T-helper 2 cell (primary cell): ENCODE data around the gene HNRNPR.
A peak's percentile ranks its signal among the peaks of the same experiment; 100 is the strongest.

Experiments used
- DNase-seq, 5 experiments: peaks; one replicate each; pipeline versions ENCODE4 v3.0.0 to v3.0.0-alpha.2; 2012 to 2022

HNRNPR gene

DNA sequence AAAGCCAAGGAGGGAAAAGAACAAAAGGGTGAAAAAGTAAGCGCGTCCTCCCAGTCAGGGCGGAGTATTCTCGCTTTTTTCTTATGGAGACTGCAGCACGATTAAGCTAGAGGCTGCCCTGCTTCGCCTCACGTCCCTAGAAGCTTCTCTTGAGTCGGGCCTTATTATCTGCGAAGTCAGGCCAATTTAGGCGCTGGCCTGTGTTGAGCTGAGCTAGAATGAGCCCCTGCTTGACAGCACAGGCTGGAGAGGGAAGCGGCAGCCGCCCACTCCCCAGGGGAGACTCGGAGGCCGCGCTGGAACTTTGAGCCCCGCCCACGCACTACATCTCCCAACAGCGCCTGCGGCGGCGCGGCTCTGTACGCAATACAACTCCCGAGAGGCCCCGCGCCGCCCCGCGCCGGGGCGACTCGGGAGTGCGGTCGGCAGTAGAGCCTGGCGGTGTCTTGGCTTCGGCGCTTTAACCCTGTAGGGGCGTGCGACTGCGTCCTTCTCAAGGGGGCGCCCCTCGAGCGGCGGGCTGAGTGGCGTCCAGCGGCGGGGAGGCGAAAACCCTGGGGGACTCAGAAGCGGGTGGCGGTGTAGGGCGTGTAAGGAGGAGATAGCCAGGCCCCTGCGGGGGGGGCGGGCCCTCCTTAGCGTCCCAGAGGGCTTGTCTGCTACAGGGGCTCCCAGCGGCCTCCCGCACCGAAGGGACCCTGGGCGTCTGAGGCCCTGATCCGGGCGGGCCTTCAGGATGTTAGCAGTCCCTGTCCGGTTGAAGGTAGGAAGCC lies 24.7 kb upstream of the HNRNPR start:
- peak; percentile 74 to 92 (median 79) for DNase-seq

DNA sequence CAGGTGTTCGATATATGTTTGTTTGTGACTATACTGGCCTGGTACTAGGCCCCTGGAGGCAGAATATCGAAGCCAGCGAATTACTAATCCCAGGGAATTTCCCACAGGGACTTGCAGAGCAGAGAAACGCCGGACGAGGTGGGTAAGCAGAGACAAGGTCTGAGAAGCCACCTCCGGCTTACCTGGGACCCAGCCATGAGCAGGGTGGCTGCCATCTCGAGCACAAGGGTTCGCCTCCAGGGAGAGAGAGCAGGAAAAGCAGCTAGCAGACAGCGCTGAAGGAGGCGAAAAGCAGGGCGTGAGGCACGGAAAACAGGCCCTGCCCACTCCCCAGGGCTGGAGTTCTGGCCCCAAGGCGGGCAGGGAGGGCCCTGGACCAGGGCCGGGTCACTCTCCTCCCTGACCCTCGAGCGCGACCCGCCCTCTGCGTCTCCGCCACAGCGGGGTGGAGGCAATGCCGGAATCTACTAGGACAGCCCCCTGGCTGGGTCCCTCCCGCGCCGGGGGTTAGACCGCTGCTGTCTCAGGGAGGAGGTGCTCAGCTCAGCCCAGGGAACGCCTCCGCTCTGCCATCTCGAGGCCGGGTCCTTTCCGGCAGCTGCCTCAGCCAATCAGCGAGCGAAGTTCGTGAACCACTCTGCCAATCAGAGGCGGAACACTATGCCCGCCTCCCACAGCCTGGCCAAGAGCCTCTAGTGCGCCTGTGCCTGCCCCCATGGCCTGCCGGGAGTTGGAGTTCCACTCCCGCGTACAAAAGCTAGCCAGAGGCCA lies 23.9 kb upstream of the HNRNPR start:
- peak; percentile 92 to 99 (median 96) for DNase-seq

DNA sequence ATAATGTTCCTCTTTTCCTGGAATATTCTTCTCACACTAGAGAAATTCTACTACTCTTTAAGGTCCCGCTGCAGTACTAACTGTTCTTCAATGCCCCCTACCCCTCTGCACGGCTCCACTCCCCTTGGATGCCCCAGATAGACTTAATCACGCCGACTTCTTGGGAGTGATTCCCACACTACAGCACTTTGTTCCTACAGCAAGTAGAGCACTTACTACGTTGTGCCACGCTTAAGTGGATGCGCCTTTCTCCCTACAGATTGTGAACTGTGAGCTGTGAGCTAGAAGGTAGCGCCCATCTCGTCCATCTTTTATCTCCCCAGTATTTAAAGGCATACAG lies 23.3 kb upstream of the HNRNPR start:
- DNase-seq, result peak in 1 of 5 experiments; percentile 46

DNA sequence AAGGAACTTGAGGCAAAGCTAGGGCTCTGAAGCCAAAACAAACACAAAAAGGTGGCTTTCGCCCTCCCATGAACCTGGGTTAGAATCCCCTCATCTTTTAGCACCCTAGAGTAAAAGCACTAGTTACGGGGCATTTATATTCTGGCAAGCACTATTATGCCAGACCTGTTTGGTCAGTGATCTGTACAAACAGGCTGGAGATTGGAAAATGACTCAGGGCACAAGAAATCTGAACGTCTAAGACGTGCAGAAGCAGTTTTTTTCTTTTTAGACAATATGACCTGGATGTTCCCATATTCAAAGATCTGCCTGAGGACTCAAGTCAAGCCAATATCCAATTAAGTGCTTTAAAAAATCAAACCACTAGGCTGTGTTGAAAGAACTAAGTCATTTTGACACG lies 22.5 kb upstream of the HNRNPR start:
- no peak for DNase-seq

DNA sequence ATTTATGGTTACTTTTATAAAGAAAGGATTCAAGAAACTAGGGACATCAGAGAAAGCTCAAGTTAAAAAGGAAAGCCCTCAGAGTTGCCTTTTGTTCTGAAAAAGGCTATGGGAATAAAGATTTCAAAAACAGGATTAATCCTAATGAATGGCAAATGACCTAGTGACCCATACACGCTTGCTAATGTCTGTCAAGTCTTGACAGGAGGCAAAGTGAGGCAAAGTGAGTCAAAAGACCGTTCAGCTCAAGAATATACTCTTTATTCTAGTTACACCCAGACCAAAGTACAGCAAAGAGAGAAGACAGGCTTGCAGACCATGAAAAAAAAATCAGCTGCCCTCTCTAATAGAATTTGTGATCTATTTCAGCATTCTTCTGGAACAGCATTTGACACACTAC lies 22.1 kb upstream of the HNRNPR start:
- no peak for DNase-seq

DNA sequence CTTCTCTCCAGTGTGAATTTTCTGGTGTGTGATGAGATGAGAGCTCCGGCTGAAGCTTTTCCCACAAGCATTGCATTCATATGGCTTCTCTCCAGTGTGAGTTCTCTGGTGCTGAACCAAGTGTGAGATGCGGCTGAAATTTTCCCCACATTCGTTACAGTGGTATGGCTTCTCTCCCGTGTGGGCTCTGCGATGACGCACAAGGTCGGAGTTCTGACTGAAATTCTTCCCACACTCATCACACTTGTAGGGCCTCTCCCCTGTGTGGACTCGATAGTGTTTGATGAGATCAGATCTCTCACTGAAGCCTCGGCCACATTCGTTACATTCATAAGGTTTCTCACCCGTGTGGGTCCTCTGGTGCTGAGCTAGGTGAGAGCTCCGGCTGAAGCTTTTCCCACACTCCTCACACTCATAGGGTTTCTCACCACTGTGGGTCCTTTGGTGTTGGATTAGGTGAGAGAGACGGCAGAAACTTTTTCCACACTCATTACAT lies 18.2 kb upstream of the HNRNPR start:
- DNase-seq, result peak in 1 of 5 experiments; percentile 14

DNA sequence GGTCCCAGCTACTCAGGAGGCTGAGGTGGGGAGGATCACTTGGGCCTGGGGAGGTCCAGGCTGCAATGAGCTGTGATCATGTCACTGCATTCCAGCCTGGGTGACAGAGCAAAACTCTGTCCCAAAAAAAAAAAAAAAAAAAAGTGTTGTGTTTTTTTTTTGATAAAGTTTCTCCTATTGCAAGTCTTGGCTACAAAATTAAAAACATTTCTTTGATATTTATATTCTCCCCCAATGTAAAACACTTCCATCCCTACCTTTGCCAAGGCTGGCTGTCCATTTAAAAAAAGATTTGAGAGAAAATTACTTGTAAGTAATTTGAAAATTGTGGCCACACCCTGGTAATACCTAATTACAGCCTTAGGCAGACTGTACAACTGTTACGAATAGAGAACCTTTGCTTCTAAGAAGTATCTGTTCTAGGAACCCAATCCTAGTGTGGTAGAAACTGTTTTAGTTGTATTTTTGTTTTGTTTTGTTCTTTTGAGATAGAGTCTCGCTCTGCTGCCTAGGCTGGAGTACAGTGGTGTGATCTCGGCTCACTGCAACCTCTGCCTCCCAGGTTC lies 14.3 kb upstream of the HNRNPR start:
- DNase-seq, result no peak

DNA sequence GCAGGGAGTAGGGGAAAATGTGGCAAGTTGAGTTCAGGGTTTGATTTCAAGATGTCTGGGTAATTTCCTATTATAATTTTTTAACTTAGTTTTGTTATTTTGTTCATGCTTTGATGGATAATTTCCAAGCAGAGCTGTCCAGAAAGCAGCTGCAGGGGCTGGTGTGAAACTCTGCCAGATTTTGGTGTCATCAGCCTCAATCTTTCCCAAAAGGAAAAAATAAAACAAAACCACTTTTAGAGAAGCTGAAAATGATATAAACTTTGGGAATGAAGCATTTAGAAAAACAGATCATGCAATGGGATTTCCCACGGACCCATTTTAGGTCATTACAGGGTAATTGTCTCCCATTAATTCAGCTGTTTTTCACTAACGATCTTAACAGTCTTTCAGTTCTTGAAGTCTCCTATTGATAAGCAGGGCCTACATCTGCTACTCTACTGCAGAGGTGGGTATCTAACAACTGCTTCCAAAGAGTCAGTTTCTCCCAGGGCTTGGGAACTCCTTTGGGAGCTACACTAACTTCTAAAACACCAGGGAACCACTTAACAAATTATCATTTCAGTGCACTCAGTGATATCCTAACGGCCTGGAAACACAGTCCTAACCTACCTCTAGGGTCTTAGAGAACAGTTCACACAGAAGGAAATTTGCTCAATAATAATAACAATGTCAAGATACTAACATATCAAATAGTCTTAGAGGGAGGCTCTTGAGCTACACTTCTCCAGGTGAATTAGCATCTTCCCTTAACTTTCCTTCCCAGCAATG lies 13.2 kb upstream of the HNRNPR start:
- no peak for DNase-seq

DNA sequence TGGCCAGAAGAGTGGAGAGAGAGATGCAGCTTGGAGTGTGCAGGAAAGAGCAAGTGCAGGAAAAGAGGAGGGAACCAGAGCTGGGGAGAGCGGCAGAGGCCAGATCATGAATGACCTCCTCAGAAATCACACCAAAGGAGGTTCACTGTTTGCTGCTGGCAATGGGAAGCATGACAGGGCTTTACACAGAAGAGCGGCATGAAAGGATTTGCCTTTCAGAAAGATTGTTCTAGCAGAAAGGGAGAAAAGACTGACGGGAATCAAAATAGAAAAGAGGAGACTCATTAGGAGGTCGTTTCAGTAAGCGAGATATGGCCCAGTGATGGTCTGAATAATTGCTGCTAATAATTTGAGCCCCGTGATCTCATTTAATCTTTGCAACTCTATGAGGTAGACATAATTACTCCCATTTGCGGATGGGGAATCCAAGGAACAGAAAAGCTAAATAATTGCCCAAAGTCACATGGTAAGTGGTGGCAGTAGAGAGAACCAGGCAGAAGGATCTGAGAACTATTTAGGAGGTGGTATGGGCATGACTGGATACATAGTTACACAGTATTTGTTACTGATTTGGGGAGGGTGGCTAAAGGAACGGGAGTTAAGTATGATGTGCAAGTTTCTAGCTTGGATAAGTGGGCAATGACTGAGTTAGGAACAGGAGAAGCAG lies 12.5 kb upstream of the HNRNPR start:
- DNase-seq, result no peak

DNA sequence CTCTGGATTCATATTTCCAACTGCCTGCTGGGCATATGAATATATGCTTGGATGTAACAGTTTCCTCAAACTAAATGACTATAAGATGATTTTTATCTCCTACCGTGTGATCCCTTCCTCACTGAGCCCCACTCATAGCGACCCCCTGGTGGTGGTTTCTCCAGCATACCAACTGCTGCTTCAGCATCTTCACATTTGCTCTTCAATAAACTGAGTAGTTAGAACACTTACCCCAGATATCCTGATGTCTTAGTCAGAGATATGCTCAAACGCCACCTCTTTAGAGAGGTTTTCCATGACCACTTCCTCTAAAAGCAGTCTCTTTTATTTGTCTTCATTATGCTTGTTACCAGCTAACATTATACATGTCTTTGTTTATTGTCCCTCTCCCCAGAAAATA lies 10.2 kb upstream of the HNRNPR start:
- peak in 1 of 5 experiments; percentile 15 for DNase-seq

DNA sequence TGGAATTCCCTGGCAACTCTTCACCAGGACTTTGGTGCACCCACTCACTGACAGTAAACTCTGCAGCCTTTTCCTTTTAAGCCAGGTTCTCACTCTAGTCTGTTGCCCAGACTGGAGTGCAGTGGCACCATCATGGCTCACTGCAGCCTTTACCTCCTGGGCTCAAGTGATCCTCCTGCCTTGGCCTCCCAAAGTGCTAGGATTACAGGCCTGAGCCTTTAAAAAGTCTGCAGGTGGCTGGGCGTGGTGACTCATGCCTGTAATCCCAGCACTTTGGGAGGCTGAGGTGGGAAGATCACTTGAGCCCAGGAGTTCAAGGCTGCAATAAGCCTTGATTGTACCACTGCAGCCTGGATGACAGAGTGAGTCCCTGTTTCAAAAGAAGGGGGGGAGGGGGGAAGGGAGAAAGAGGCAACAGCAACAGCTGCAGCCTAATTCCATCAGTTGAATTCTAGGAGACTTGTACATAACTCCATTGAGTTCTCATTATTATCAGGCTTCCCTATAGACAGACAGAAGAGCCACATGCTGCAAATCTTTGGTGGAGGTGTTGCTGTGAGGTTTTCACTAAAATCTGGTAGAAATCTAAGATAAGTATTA lies 8.1 kb upstream of the HNRNPR start:
- DNase-seq, result no peak

DNA sequence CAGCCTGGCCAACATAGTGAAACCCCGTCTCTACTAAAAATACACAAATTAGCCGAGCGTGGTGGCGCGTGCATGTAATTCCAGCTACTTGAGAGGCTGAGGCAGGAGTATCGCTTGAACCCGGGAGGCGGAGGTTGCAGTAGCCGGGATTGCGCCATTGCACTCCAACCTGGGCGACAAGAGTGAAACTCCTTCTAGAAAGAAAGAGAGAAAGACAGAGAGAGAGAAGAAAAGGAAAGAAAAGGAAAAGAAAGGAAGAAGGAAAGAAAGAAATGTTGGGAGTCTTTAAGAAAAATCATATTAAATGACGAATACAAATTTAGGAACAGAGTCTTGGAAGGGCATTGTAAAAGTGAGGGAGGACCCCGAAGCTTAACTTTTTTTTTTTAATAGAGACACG lies 1.8 kb upstream of the HNRNPR start:
- DNase-seq, result no peak

DNA sequence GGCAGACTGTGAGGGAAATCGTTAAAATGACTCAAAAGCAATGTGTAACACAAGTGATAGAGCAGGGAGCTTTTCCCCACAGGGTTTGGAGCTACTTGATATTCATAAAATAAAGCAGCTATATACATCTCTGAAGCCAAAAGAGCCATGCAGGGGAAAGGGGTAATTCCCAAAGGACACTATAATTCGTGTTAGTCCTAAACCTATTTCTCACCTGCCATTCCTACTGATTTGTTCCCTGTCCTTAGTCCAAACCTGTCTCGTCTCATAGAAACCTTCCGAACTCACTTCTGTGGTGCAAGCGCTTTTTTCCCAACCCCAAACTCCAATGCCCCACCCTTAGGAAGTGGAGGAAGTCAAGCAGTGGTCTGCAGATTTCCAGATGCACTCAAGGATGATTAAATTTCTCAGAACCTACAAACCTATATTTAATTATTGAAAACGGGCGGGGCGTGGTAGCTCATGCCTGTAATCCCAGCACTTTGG lies 946 bp upstream of the HNRNPR start:
- DNase-seq, result no peak

DNA sequence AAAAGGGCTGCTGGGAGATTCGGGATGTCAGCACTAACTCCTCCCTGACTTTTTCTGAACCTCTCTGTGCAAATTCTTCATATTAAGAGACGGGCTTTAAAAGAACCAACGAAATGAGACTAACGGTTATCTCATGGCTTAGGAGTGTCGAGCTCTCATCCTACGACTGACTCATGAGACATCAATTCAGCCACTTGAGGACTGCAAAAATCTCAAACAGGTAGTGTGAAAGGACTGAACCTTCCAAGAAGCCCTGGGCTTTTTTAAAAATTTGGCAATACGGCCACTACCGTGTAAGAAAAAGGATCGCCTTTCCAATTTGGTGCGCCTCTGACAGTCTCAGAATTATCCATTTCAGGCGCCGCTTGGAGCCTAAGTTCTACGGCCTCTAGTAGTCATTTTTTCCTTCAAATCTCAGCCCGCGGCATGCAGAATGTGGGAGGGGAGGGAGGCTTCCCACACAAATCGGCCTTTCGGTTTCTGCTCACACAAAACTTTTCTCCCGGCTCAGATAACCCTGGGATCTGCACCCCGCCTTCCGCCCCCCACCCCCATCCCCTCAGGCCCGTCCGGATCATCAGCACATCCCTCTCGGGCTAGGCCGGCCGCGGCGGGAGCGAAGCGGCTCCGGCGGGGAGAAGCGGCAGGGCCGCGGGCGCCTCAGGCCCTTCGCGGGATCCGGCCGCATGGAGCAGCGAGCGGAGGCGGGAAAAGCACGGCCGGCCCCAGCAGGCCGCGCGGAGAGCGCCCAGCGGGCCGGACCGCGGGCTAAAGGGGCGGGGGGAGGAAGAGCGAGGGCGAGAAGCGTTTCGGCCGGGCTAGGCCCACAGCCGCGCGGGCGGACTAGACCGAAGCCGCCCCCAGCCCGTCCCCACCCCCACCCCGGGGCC lies 618 bp downstream of the HNRNPR start:
- DNase-seq, result peak in 4 of 5 experiments; percentile 12 to 55 (median 28)

DNA sequence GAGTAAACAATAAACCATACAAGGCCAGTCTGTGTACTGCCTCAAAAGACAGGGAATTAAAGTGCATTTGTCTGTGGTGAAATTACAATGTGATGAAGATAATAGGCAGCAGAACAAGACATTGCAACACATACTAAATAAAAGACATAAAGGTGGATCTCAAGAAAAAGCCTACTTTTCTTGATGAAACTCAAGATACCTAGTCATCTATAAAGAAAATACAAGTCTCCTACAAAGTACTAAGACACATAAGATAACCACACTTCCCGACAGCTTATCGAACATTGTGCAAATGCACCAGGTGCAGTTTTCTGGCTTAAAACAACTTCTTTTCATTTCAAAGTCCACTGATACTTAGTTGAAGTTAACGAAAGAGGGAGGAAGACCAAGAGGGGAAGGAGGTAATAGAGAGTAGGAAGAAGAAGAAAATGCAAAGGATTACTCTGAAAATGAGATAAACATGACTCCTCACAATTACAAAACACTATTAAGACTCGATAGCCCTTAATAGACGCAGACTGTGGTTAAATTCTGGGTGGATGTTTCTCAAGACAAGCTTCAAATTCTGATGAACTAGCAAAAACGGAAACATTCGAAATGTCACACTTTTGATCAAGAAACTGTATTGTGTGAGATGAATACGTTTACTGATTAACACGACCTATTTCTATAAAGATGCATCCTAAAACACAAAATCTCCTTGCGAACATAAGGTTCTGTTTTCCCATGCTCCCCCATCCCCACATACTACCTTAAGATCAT lies 2.0 kb downstream of the HNRNPR start:
- peak in 1 of 5 experiments; percentile 49 for DNase-seq

DNA sequence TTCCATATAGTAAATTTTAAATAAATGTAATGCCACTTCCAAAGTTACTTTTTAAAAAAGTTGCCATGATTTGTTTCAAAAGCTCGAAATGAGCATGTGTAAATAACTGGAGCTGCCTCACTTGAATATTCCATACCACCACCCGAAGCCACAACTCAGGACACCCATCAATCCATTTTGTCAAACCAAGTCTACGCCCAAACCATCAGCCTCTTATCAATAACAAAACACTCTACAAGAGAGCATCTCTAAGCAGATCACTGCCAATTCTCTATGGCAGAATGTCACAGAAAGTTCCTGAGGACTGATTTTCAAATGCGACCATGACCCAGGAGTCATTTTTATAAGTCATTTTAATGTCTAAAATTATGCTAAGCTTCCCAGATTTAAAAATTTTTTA lies 4.5 kb downstream of the HNRNPR start:
- DNase-seq, result no peak

DNA sequence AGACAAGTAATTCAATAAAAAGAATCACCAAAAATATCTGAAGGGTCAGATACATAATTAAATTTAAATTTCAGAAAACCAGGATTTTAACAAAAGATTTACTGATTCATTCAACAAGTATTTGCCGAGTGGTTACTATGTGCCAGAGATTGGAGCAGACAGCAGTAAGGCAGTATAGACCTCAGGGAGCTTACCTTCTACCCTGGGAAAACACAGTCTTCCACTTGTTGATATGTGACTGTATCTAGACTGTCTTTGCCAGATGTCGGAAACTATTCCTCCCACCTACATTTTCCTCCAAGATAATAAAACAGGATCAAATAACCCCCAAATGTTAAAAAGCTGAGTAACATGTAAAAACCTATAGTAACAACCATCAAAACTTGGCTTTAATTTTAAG lies 6.2 kb downstream of the HNRNPR start:
- no peak for DNase-seq

DNA sequence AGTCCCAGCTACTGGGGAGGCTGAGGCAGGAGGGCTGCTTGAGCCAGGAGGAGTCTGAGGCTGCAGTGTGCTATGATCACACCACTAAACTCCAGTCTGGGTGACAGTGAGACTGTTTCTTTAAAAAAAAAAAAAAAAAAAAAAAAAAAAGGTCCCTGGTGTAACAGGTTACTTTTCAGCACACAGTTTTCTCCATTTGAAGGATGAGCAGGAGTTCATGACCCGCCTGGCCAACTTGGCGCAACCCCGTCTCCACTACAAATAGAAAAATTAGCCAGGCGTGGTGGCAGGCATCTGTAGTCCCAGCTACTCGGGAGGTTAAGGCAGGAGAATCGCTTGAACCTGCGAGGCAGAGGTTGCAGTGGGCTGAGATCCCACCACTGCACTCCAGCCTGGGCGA lies 12.4 kb downstream of the HNRNPR start:
- DNase-seq, result no peak

DNA sequence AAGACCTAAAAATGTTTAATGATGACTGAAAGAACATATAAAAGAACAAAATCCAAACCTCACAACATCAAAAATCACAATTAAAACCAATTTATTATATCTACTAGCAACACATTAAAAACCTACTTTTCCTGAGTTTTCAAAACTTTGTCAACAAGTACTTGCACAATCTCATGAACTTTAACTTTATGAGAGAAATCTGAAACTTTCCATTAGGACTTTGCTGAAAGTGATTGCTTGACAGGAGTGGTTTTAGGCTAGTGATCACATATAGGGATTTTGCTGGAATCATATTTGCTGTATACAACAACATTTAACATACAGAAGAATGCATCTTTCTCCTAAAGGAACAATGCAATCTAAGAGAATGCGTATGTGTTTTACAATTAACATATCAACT lies 13.2 kb downstream of the HNRNPR start:
- no peak for DNase-seq

DNA sequence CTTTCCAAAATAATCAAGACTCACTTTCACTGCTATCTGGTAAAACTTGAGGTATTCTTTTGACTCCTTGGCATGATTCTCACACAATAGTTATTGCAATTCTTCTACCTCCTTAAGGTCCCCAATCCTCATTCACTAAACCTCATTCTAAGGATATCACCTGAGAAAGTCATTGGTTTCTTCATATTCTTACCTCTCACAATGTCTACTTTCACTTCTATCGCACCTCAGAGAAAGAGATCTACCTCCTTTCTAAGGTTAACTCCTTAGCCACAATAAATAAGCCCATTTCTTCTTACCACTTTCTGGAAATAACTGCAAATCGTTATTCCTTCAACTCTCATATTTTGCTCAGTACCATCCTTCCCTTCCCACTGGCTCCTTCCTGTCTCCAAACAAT lies 18.7 kb downstream of the HNRNPR start:
- no peak for DNase-seq
